HepG2 (cell line): ENCODE results near the gene ASMT. TPM values are rescaled to one million over a fixed set of nuclear protein-coding genes. Genes with fewer than 3 reads are reported as not detected.

Source experiments
- CHD2 ChIP-seq: IDR thresholded peaks from 2 replicates; pipeline ENCODE4 v1.6.1; 2011; ENCODE audit warnings: low read depth, low read length, improper control_type of control experiment
- HES4 ChIP-seq: sonication (generic); formaldehyde crosslinking; IDR thresholded peaks from 2 replicates; pipeline ENCODE4 v1.9.0; 2021; ENCODE audit warnings: mild to moderate bottlenecking, missing genetic modification reagents, borderline replicate concordance
- KDM2A ChIP-seq: sonication (generic); formaldehyde crosslinking; IDR thresholded peaks from 2 replicates; pipeline ENCODE4 v1.4.0; 2020; ENCODE audit warnings: low read depth, missing genetic modification reagents, borderline replicate concordance
- PRDM15 ChIP-seq: sonication (generic); formaldehyde crosslinking; IDR thresholded peaks from 2 replicates; pipeline ENCODE4 v1.4.0; 2020; ENCODE audit warnings: missing genetic modification reagents
- ZHX1 ChIP-seq: sonication (generic); formaldehyde crosslinking; IDR thresholded peaks from 2 replicates; pipeline ENCODE4 v1.8.1; 2022; ENCODE audit warnings: low read depth, mild to moderate bottlenecking, missing genetic modification reagents
- ZNF570 ChIP-seq: sonication (generic); formaldehyde crosslinking; IDR thresholded peaks from 2 replicates; pipeline ENCODE4 v1.4.0; 2020; ENCODE audit warnings: mild to moderate bottlenecking, missing genetic modification reagents, borderline replicate concordance
- ZSCAN21 ChIP-seq: sonication (generic); formaldehyde crosslinking; IDR thresholded peaks from 2 replicates; pipeline ENCODE4 v1.8.0; 2022; ENCODE audit warnings: mild to moderate bottlenecking, missing genetic modification reagents, moderate library complexity, borderline replicate concordance
- polyA plus RNA-seq, 8 experiments: library from polyadenylated mRNA; depleted of rRNA in 3 of 8; stranded (reverse) in 7 of 8; unstranded in 1 of 8; fragments of >200 nt; fragmentation: Illumina TruSeq in 4 of 8; extraction: Trizol in 4 of 8; gene quantifications; 2 replicates each; pipeline versions ENCODE4 v1.2.1 to v1.2.3, GENCODE V29; 2011 to 2016; ENCODE audit warnings: low read depth in 4 of 8, missing spikeins in 1 of 8, mixed read lengths in 1 of 8; ENCODE audit not compliant: insufficient read depth in 1 of 8
- total RNA-seq, 5 experiments: library from RNA; depleted of rRNA; stranded (reverse); fragments of >200 nt; fragmentation: Illumina TruSeq; extraction: Trizol; gene quantifications; 2 replicates each; pipeline ENCODE4 v1.2.3, GENCODE V29; 2016; ENCODE audit warnings: low read depth in 1 of 5
- TF ChIP-seq, protein P1 (sequence below): sonication (generic); formaldehyde crosslinking; IDR thresholded peaks from one replicate; pipeline ENCODE4 v1.5.1; 2020; ENCODE audit warnings: mild to moderate bottlenecking, missing genetic modification reagents; ENCODE audit errors: not compliant biosample characterization
- TF ChIP-seq, protein P2 (sequence below): sonication (generic); formaldehyde crosslinking; IDR thresholded peaks from 2 replicates; pipeline ENCODE4 v1.5.1; 2020; ENCODE audit warnings: missing genetic modification reagents, mild to moderate bottlenecking, borderline replicate concordance

The ASMT gene
- total and polyA plus RNA-seq, 2 of the 13 experiments (the other 11 are each of a cell fraction or from before 2014, with no cell fraction given), result 0.04 TPM; not detected in 1

GRCh38 chrX:1591863-1592469, 22.9 kb upstream of the ASMT start (continued):
- TF ChIP-seq, protein P1, sequence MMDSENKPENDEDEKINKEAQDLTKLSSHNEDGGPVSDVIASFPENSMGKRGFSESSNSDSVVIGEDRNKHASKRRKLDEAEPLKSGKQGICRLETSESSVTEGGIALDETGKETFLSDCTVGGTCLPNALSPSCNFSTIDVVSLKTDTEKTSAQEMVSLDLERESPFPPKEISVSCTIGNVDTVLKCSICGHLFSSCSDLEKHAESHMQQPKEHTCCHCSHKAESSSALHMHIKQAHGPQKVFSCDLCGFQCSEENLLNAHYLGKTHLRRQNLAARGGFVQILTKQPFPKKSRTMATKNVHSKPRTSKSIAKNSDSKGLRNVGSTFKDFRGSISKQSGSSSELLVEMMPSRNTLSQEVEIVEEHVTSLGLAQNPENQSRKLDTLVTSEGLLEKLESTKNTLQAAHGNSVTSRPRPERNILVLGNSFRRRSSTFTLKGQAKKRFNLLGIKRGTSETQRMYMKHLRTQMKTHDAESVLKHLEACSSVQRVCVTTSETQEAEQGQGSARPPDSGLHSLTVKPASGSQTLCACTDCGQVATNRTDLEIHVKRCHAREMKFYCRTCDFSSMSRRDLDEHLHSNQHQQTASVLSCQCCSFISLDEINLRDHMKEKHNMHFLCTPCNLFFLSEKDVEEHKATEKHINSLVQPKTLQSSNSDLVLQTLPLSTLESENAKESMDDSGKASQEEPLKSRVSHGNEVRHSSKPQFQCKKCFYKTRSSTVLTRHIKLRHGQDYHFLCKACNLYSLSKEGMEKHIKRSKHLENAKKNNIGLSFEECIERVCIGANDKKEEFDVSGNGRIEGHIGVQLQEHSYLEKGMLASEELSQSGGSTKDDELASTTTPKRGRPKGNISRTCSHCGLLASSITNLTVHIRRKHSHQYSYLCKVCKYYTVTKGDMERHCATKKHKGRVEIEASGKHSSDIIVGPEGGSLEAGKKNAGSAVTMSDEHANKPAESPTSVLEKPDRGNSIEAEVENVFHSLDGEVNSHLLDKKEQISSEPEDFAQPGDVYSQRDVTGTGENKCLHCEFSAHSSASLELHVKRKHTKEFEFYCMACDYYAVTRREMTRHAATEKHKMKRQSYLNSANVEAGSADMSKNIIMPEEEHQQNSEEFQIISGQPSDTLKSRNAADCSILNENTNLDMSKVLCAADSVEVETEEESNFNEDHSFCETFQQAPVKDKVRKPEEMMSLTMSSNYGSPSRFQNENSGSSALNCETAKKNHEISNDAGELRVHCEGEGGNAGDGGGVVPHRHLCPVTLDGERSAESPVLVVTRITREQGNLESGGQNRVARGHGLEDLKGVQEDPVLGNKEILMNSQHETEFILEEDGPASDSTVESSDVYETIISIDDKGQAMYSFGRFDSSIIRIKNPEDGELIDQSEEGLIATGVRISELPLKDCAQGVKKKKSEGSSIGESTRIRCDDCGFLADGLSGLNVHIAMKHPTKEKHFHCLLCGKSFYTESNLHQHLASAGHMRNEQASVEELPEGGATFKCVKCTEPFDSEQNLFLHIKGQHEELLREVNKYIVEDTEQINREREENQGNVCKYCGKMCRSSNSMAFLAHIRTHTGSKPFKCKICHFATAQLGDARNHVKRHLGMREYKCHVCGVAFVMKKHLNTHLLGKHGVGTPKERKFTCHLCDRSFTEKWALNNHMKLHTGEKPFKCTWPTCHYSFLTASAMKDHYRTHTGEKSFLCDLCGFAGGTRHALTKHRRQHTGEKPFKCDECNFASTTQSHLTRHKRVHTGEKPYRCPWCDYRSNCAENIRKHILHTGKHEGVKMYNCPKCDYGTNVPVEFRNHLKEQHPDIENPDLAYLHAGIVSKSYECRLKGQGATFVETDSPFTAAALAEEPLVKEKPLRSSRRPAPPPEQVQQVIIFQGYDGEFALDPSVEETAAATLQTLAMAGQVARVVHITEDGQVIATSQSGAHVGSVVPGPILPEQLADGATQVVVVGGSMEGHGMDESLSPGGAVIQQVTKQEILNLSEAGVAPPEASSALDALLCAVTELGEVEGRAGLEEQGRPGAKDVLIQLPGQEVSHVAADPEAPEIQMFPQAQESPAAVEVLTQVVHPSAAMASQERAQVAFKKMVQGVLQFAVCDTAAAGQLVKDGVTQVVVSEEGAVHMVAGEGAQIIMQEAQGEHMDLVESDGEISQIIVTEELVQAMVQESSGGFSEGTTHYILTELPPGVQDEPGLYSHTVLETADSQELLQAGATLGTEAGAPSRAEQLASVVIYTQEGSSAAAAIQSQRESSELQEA (CRISPR knock-in tag), result peak; percentile 71
- no peak for TF ChIP-seq KDM2A (CRISPR knock-in tag)
- TF ChIP-seq HES4 (CRISPR knock-in tag), result peak; percentile 60; the same call in 1 of the 2 replicates
- TF ChIP-seq ZHX1 (CRISPR knock-in tag), result no peak
- no peak for TF ChIP-seq ZSCAN21 (CRISPR knock-in tag)
- TF ChIP-seq CHD2, result no peak
- no peak for TF ChIP-seq ZNF570 (CRISPR knock-in tag)
- no peak for TF ChIP-seq PRDM15 (CRISPR knock-in tag)
- TF ChIP-seq, protein P2, sequence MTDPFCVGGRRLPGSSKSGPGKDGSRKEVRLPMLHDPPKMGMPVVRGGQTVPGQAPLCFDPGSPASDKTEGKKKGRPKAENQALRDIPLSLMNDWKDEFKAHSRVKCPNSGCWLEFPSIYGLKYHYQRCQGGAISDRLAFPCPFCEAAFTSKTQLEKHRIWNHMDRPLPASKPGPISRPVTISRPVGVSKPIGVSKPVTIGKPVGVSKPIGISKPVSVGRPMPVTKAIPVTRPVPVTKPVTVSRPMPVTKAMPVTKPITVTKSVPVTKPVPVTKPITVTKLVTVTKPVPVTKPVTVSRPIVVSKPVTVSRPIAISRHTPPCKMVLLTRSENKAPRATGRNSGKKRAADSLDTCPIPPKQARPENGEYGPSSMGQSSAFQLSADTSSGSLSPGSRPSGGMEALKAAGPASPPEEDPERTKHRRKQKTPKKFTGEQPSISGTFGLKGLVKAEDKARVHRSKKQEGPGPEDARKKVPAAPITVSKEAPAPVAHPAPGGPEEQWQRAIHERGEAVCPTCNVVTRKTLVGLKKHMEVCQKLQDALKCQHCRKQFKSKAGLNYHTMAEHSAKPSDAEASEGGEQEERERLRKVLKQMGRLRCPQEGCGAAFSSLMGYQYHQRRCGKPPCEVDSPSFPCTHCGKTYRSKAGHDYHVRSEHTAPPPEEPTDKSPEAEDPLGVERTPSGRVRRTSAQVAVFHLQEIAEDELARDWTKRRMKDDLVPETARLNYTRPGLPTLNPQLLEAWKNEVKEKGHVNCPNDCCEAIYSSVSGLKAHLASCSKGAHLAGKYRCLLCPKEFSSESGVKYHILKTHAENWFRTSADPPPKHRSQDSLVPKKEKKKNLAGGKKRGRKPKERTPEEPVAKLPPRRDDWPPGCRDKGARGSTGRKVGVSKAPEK (CRISPR knock-in tag), result 0 out of 2 replicates have a peak, but pooled peaks have one; percentile 46
